ENCODE measurements around the gene PIAS4. TPM values are rescaled to one million over a fixed set of nuclear protein-coding genes. Genes with fewer than 3 reads are reported as not detected.
A peak's percentile ranks its signal among the peaks of the same experiment; 100 is the strongest.

The PIAS4 gene
- polyA plus RNA-seq, 1 donor from 2014 or later, result 8.9 TPM

DNA sequence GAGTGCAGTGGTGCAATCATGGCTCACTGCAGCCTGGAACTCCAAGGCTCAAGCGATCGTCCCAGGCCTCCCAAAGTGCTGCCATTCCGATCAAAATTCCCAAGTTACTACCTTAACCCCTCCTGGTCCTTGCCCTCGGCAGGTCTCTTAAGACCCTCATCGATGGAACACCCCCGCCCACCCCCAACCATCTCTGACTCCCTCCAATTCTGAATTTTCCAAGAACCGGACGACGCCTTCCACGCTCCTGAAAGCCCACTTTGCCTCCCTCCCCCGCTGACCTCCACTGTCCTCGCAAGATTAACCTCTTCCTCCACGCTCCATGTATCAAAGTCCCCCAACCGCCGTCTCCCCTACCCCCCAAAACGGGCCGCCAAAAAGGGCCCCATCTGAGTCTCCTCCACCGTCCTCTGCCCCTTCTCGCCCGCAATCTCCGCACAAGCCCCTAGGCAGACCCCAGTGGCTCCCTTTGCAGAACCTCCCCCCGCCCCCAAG lies 37.2 kb upstream of the PIAS4 start:
- peak overlapping the region; percentile 82 to 98 (median 96) for H3K4me3 Mint-ChIP-seq

DNA sequence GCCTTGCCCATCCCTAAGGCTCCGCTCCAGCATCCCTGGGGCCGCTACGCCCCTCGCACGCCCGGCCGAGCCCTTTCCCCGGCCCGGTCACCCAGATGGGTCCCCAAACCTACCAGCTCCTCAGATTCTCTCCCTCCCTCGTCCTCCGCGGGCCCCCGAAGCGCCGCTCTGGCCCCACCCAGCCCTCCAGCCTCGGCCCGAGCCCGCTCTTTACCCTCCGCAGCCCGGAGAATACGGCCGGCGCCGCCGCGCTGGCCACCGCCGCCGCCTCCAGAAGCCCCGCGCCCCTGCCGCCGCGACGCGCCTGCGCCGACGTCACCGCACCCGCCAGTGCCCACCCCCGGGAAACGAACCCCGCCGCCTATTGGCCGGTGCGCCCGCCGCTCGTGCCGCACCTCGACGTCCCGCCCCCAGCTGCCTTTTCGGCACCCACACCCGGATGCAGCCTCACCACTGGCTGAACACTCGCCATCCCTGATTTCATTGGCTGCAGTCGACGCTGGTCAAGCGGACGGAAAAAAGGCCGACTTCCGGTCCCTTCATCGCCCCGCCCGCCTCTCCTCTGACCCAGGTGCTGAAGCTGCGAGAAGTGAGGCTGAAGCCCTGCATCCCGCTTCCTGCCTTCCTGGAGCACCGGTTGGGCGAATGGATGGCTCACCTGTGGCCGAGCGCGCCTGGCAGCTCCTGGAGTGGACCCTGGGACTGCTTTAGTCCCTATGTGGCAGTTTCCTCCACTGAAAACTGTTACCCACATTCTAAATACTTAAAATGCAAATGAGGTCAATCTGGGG lies 36.5 kb upstream of the PIAS4 start, which contains the start of gene DAPK3:
Gene DAPK3, minus strand, starts transcription at position 292 of the 791 bp plus-strand sequence. CDS start 1,364 bp downstream, outside the sequence.
- Mint-ChIP-seq H3K36me3 (peaks cover 1% of the 10 kb centered on the region), H3K4me1 (peaks cover 9 to 17% (median 15%) of the 10 kb centered on the region in 3 donors), H3K27me3 (no peaks in the 10 kb centered on the region), H3K27ac (peak within 1 kb of the TSS; percentile 86 to 95 (median 87)), H3K4me3 (peak within 1 kb of the TSS; percentile 82 to 98 (median 96)), H3K9me3 (no peaks in the 10 kb centered on the region)

More for the DNA sequence above, 37.2 kb upstream of the PIAS4 start:
- H3K27ac Mint-ChIP-seq, result peak overlapping the region in 2 of 3 donors; percentile 24 to 95
- H3K27me3 Mint-ChIP-seq, result no peaks in the 10 kb centered on the region
- no peaks in the 10 kb centered on the region for H3K9me3 Mint-ChIP-seq
- H3K4me1 Mint-ChIP-seq, result peaks cover 9 to 17% (median 15%) of the 10 kb centered on the region in 3 donors
- no peaks in the 10 kb centered on the region for H3K36me3 Mint-ChIP-seq

DNA sequence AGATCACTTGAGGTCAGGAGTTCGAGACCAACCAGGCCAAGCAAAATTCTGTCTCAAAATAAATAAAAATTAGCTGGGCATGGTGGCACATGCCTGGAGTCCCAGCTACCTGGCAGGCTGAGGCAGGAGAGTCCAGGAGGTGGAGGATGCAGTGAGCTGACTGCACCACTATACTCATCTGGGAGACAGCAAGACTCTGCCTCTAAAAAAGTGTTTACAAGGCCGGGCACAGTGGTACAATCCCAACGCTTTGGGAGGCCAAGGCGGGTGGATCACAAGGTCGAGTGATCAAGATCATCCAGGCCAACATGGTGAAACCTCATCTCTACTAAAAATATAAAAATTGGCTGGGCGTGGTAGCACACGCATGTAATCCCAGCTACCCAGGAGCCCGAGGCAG lies 32.4 kb upstream of the PIAS4 start:
- no peaks in the 10 kb centered on the region for H3K9me3 Mint-ChIP-seq
- peak overlapping the region; percentile 31 to 85 (median 43) for H3K27ac Mint-ChIP-seq
- peaks cover 6 to 10% (median 6%) of the 10 kb centered on the region in 3 donors for H3K4me1 Mint-ChIP-seq
- H3K27me3 Mint-ChIP-seq, result no peaks in the 10 kb centered on the region
- H3K36me3 Mint-ChIP-seq, result peaks cover 7% of the 10 kb centered on the region
- H3K4me3 Mint-ChIP-seq, result peak overlapping the region in 1 of 4 donors; percentile 69

DNA sequence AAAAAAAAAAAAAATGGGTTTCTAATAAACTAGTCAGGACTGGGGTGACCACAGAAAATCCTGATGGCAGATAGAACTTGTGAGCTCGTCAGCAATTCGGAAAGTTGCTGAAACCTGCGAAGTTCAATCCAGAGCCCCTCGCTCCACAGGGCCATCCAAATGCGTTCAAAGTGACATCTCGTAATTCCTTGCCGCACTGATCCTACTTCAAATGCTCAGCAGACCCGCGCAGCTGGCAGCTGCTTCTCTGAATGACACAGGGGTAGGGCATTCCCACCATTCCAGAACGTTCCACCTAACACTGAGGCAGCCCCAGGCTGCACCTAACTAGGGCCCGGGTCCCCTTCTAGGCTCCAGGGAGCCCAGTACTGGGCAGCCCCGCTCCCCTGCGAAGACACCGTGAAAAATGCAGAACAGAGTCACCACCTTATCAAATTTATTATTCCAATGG lies 31.9 kb upstream of the PIAS4 start:
- H3K9me3 Mint-ChIP-seq, result no peaks in the 10 kb centered on the region
- H3K36me3 Mint-ChIP-seq, result peaks cover 7% of the 10 kb centered on the region
- H3K4me3 Mint-ChIP-seq, result peak overlapping the region in 1 of 4 donors; percentile 69
- H3K4me1 Mint-ChIP-seq, result peaks cover 2 to 7% (median 6%) of the 10 kb centered on the region in 3 donors
- H3K27me3 Mint-ChIP-seq, result no peaks in the 10 kb centered on the region
- H3K27ac Mint-ChIP-seq, result peak overlapping the region; percentile 10 to 85 (median 43)

DNA sequence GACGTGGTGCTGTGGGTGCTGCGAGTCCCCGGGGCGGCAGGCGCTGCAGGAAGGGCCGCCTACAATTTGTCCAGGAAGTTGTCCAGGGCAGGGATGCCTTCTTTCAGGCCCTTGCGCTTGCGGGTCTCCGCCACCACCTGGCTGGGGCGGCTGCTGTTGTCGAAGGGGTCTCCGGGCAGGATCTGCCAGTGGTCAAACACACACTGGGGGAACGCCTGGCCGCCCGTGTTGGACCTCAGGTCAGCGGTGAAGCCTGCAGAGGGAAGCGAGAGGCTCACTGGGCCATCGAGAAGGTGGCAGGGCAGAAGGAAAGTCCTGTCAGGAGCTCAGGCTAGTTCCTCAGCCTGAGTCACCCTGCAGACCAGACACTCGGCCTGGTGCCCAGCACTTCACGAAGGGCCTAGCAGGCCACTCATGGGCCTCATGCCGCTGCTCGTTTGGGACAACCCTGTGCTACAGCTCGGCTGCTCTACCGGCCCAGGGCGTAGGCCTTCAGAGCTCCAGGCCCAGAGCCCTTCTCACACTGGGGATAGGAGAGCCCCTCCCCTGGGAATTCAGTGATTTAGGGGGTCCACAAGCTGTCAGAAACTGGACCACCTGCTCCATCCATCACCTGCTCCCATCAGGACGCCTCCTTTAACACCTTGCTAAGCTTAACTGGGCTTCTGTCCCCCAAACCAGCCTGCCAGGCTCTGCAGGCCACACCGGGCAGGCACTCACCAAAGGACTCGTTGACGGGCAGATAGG lies 30.9 kb upstream of the PIAS4 start:
- Mint-ChIP-seq H3K27ac (peak overlapping the region; percentile 53 to 85 (median 59)), H3K36me3 (peaks cover 7% of the 10 kb centered on the region), H3K9me3 (no peaks in the 10 kb centered on the region), H3K4me3 (peak overlapping the region in 1 of 4 donors; percentile 69), H3K27me3 (no peaks in the 10 kb centered on the region), H3K4me1 (peaks cover under 1 to 3% (median 1%) of the 10 kb centered on the region in 3 donors)

DNA sequence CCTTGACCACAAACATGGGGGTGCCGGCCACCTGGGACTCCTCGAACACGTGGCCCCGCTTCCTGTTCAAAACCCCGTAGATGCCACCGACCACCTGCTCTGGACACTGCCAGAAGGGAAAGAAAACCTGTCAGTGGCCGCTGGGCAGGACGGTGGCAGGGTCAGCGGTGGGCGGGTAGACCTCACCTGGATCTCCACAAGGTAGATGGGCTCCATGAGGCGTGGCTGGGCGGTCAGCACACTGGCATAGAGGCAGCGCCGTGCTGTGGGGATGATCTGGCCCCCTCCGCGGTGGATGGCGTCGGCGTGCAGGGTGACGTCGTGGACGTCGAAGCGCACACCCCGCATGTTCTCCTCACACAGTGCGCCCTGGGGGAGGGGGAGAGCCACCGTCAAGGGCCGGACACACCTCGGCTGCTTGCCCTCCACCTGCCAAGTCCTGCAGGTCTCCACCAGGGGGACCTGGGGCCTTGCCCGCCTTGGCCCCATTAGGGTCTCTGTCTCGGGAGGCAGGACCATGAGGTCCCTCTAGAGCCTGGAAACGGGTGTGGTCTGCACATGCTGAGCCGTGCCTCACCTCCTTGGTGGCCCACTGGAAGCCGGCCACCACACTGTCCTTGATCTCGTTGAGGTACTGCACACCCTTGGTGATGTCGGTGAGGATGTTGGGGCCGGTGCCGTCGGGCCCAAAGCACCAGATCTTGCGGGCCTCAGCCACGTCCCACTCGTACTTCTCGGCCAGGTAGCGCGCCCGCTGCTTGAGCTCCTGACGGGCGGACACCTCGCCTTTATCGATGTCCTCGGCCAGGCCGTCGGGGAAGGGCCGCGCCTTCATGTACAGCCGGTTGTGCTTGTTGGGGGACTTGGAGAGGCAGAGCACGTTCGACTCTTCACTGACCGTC lies 30.0 kb upstream of the PIAS4 start:
- Mint-ChIP-seq H3K4me3 (peak overlapping the region in 1 of 4 donors; percentile 69), H3K9me3 (no peaks in the 10 kb centered on the region), H3K27ac (peak overlapping the region; percentile 23 to 85 (median 78)), H3K27me3 (no peaks in the 10 kb centered on the region), H3K4me1 (peaks cover 0 to 3% (median 3%) of the 10 kb centered on the region in 3 donors), H3K36me3 (peaks cover 7% of the 10 kb centered on the region)

DNA sequence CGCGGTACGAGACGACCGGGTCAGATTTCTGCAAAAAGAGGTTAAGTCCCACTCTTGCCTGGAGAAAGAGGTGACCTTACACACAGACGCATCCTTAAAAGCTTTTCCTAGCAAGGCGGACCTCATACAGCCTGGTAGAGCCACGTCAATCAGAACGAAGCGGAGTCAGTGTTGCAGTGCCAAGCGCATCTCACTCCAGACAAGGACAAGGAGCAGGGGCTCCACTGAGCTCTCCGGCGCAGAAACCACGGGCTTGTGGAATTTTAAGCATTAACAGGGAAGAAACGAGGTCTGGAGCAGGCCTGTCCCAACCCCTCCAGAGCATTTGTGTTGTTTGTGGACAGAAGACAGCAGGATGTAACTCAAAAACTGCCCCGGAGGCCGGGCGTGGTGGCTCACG lies 29.4 kb upstream of the PIAS4 start:
- Mint-ChIP-seq H3K9me3 (no peaks in the 10 kb centered on the region), H3K27ac (peak overlapping the region; percentile 33 to 85 (median 78)), H3K4me1 (peaks cover 1 to 5% (median 3%) of the 10 kb centered on the region in 3 donors), H3K36me3 (peaks cover 7% of the 10 kb centered on the region), H3K4me3 (peak overlapping the region in 1 of 4 donors; percentile 69), H3K27me3 (no peaks in the 10 kb centered on the region)

DNA sequence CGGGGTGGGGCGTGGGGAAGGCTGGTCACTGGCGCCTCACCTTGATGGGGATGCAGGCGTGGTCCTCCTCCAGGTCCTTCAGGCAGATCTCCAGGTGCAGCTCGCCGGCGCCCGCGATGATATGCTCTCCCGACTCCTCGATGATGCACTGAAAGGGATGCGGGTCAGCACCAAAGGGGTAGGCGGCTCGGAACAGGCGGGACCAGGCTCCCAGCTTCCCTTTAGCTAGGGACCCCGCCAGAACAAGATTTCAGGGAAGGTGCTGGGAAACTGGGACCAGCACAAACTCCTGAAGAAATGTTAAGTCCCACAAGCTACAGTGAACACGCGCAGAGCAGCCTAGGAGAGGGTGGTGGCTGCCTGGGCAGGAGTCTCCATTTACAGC lies 28.3 kb upstream of the PIAS4 start:
- peaks cover 14% of the 10 kb centered on the region for H3K36me3 Mint-ChIP-seq
- H3K4me3 Mint-ChIP-seq, result peak overlapping the region in 2 of 4 donors; percentile 25 to 98
- peaks cover 8 to 14% (median 9%) of the 10 kb centered on the region in 3 donors for H3K4me1 Mint-ChIP-seq
- H3K9me3 Mint-ChIP-seq, result no peaks in the 10 kb centered on the region
- peak overlapping the region; percentile 85 to 95 (median 90) for H3K27ac Mint-ChIP-seq
- no peaks in the 10 kb centered on the region for H3K27me3 Mint-ChIP-seq

DNA sequence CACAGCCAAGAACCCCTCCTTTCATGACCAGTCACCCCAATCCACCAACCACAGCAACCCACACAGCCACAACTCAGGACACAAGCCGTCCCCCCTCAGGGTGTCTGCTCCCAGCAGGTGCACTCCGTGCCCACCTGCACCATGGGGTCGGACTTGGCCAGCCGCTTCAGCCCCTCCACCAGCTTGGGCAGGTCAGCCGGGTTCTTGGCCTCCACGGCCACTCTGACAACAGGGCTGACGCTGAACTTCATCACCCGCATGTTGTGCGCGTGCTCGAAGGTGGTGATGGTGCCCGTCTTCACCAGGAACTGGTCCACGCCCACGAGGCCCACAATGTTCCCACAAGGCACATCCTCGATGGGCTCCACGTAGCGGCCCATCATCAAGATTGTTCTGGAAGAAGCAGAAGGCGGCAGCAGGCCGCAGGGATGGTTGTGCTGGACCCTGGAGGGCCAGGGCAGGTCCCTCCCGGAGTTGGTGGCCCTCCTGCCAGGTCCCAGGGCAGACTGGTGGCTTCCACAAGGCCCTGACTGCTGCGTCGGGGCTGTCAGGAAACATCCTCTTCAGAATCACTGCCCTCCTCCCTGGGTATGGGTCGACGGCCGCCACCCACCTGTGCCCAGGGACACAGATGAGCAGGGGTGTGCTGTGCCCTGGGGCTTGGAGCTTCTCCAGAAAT lies 27.7 kb upstream of the PIAS4 start:
- Mint-ChIP-seq H3K4me1 (peaks cover 8 to 15% (median 10%) of the 10 kb centered on the region in 3 donors), H3K4me3 (peak overlapping the region in 3 of 4 donors; percentile 17 to 98 (median 25)), H3K27ac (peak overlapping the region; percentile 31 to 95 (median 85)), H3K27me3 (no peaks in the 10 kb centered on the region), H3K9me3 (no peaks in the 10 kb centered on the region), H3K36me3 (peaks cover 14% of the 10 kb centered on the region)

DNA sequence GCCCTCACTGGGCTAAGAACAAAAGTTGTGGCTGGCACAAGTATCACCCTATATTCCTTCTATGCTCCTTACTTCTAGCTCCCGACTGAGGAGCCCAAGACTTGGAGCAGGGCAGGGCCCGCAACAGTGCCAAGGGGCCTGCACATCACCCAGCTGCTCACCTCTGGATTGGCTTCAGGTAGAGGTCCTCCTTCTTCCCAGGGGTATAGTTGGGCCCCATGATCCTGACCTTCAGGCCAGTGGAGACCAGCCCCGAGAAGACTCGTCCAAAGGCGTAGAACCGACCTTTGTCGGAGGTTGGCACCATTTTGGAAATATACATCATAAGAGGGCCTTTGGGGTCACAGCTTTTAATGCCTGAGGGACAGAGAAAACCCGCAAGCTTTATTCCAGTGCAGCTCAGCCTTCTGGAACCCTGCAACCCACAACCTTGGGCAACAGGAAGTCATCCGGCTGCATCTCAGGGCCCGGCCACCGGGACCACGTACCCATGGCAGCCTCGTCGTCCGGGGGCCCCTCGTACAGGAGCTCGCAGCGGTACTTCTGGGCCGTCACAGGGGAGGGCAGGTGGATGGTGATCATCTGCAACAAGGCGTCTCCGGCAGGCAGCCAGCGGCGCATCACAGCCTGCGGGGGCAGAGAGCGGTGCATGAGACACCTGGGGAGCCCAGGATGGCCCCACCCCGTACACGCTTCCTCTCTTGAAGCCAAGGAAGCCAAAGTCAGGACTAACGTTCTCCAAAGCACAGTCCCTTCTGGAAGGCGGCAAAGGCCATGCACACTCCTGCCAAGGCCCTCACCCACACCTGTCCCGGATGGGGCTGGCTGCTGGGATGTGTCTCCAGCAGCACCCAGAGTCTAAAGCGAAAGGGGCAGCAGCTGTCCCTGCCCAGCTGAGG lies 26.9 kb upstream of the PIAS4 start:
- Mint-ChIP-seq H3K4me1 (peaks cover 8 to 15% (median 10%) of the 10 kb centered on the region in 3 donors), H3K4me3 (peak overlapping the region in 1 of 4 donors; percentile 98), H3K27ac (peak overlapping the region in 2 of 3 donors; percentile 85 to 87), H3K9me3 (no peaks in the 10 kb centered on the region), H3K27me3 (no peaks in the 10 kb centered on the region), H3K36me3 (peaks cover 14% of the 10 kb centered on the region)

DNA sequence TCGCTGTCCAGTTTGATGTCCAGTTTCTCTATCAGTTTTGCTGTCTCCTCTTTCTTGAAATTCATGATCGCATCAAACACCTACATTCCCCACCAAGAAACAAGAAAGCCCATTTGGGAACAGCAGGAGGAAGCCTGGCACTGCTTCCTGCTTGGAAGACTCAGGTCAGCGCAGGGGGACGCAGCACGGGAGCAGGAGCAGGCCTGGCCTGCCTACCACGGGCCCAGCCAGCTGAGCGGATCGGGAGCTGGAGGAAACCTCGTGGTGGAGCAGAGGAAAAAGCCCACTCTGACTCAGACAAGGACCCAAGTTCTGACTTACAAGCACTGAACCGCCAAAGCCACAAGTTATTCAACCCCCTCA lies 26.2 kb upstream of the PIAS4 start:
- Mint-ChIP-seq H3K36me3 (peaks cover 13% of the 10 kb centered on the region), H3K27ac (peak overlapping the region; percentile 34 to 87 (median 67)), H3K9me3 (no peaks in the 10 kb centered on the region), H3K27me3 (no peaks in the 10 kb centered on the region), H3K4me3 (peak overlapping the region in 2 of 4 donors; percentile 5 to 98), H3K4me1 (peaks cover 13 to 21% (median 15%) of the 10 kb centered on the region in 3 donors)

DNA sequence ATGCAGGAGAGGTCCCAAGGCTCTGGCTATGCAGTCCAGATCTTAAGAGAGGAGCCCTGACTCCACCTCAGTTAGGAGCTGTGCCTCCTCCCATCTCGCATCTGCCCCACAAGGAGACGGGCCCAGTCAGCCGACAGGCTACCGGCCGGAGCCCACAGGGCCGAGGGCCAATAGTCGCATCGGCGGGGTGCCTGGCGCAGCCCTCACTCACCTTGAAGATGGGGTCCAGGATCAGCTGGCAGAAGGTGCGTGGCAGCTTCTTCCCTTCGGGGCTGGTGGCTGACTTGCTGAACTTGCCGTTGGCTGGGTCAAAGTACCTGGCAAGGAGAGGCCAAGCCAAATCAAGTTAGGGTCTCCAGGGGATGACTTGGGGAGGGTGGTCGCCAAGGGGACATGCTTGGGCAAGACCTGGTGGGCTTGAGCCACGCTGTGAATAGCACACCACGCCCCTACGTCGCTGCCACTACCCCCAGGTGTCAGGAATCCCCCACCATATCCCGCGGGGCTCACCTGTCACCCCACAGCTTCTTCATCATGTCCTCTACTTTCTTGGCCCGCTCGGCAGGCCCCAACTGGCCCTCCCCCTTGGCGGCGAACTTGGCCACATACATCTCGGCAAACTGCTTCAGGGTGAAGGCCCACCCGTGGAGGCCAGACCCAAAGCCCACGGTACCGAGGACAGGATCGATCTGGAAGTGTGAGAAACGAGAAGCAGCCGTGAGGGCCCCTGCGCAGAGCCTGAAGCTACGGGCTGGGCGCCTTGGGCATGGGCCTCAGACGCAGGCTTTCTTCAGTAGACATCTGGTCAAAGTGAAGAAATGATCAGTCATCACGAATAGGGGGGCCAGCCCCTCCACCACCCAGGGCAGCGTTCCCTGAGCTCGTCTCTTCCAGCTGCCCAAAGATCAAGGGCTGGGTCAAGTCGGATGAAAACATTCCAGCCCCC lies 25.5 kb upstream of the PIAS4 start:
- Mint-ChIP-seq H3K4me3 (peak overlapping the region in 2 of 4 donors; percentile 66 to 98), H3K27me3 (no peaks in the 10 kb centered on the region), H3K9me3 (no peaks in the 10 kb centered on the region), H3K27ac (peak overlapping the region in 2 of 3 donors; percentile 93 to 95), H3K36me3 (peaks cover 13% of the 10 kb centered on the region), H3K4me1 (peaks cover 16 to 27% (median 19%) of the 10 kb centered on the region in 3 donors)

All from IgD-negative memory B cell (primary cell).